Stimulated activated CD8-positive, alpha-beta memory T cell treated with anti-CD3 and anti-CD28 coated beads, Interleukin-4, amount 100 ng/mL, for 48 hours (primary cell): ENCODE measurements around the gene GPR108.
"Not testable (repeated sequence)": the region's sequence is repeated elsewhere in the genome, so short reads cannot be mapped to it uniquely, and the experiment has no call there.

ENCODE experiments used
- DNase-seq: peaks from one replicate; pipeline ENCODE4 v3.0.0-alpha.2; 2020

The GPR108 gene

DNA sequence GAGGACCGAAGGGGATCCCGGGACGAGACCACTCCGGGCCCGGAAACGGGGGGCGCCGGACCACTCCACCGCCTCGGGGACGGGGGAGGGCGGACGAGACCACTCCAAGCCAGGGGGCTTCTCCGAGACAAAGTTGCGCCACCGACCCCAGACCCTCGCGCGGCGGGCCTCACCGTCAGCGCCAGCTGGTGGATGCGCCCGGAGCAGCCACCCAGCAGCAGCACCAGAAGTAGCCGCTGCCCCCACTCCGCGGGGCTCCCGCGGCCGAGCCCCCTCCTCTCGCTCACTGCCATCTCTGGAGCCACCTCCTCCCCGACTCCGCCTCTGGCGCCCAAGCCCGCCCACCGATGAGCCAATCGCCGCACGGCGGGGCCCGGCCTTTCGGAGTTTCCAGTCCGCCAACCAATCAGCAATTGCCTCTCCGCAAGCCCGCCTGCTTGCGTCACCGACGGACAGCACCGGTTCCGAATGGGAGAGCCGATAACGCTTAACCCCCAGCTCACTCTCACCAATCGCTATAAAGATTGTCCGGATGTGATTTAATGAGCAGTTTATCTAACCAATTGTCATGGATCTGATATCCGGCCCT lies at the start of gene GPR108:
TSS of gene GPR108 (minus strand) at position 297 of the 589 bp plus-strand sequence. CDS start at position 293, 4 bp downstream.
- DNase-seq, result peak; percentile 99

GRCh38 chr19:6779206-6779605 lies 41.8 kb upstream of the GPR108 start:
- DNase-seq, result no peak

DNA sequence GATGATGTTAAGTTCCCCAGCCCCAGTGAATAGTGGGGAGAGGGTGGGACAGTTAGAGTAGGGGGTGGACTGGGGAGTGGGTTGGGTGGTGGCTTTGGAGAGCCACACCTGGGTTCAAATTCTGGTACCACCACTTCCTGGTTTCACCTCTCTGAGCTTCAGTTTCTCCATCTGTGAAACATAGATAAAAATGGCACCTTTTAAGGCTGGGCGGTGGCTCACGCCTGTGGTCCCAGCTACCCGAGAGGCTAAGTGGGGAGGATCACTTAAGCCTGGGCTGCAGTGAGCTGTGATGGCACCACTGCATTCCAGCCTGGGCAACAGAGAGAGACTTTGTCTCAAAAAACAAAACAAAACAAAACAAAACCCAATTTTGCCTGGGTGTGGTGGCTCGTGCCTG lies 41.0 kb upstream of the GPR108 start:
- DNase-seq, result no peak

DNA sequence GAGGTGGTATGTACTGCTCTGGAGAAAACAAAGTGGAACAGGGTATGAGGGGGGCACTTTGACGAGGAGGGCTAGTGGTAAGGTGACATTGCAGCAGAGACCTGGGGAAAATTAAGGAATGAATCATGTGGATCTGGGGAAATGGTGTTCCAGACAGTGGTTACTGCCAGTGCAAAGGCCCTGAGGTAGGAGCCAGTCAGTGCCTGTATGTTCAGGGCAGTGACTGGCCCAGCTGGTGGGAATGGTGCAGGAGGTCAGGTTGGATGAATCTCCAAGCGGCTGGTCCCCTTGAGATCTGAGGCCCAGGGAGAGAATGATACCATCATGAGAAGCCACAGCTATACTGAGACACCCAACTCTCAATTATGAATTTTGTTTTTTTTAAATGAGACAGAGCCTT lies 40.1 kb upstream of the GPR108 start:
- DNase-seq, result no peak

DNA sequence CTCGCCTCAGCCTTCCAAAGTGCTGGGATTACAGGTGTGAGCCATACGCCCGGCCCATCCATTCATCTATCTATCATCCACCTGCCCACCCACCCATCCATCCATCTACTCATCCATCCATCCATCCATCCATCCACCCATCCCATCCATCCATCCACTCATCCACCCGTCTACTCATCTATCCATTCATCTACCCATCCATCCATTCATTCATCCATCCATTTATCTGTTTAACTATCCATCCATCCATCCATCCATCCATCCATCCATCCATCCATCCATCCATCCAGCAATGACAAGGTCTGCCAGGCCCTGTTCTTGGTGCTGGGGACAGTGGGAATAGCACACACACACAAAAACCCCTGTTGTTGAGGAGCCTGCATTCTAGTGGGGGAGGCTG lies 39.6 kb upstream of the GPR108 start:
- DNase-seq, result no peak

DNA sequence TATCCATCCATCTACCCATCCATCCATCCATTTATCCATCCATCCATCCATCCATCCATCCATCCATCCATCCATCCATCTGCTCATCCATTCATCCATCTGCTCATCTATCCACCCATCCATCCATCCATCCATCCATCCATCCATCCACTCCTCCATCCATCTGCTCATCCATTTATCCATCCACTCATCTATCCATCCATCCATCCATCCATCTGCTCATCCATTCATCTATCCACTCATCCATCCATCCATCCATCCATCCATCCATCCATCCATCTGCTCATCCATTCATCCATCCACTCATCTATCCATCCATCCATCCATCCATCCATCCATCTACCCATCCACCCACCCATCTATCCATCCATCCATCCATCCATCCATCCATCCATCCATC lies 38.7 kb upstream of the GPR108 start:
- DNase-seq, result not testable (repeated sequence)

DNA sequence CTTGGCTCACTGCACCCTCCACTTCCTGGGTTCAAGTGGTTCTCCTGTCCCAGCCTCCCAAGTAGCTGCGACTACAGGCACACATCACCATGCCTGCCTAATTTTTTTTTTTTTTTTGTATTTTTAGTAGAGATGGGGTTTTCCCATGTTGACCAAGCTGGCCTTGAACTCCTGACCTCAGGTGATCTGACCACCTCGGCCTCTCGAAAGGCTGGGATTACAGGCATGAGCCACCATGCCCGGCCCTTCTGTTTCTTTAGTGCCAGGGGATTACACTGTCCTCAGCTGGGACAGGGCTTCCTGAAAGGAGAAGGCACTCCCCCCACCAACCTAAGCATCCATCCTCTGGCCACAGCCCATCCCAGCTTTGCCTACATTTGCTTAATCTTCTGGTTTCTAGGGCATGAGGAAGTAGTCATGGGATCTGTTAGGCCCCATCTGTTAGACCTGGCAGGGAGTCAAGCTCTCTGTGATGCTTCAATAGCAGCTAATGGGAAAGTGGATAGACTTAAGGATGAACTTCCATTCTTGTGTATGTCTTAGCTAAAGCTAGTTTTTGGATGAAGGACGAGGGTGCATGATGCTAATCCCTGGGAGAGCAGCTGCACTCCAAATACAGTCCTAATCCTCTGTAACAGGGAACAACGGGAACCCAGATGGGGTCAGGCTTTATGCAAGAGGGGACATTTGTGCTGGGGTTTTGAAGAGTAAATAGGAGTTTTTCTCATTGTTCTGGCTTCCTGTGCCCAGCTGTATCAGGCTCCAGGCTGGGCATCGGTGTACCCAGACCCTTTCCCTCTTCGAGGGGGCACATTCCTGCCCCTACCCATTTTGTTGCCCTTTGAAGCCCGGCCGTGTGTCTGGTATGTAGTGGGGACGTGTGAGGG lies 37.7 kb upstream of the GPR108 start:
- DNase-seq, result no peak

DNA sequence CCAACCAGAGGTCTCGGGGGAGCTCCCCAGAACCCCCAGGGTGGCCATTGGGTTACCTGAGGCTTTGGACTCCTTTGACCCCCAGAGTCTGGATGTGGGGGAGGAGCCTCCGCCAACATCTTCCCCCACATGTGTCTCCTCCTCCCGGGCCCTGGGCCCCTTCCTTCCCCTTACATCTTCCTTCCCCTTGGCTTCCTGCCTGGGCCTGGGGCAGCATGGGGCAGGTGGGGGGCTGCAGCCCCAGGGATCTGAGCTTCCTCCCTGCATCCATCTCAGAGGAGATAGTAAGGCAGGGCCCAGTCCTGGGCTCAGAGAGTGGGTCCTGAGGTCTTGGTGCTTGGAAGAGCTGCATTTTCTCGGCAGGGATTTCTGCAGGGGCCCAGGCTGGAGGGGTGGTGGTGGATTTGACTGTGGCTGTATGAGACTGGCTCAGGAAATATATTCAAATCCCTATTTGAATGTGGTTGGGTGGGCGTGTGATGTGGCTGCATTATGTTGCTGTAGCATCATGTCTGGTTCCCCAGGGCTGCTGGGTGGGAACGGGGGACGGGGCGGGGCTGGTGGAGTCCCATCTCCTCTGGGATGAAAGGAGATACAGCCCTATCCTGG lies 36.0 kb upstream of the GPR108 start:
- peak; percentile 79 for DNase-seq

DNA sequence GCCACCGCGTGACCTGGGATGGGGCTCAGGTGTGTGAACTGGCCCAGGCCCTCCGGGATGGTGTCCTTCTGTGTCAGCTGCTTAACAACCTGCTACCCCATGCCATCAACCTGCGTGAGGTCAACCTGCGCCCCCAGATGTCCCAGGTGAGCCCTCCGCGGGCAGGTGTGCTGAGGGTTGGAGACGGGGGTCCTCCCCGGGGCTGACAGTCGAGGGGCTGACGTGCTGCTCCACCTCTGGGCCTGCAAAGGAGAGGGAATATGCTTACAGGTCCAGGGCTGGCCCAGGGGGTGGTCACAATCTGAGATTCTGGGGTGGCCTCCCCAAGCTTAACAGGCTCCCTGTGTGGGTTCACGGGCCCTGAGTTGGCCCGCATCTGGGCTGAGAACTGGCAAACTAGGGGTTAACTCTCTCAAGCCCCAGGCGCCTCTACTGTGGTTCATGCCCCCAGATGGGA lies 35.5 kb upstream of the GPR108 start:
- DNase-seq, result no peak

GRCh38 chr19:6772028-6772865 lies 34.9 kb upstream of the GPR108 start, which contains the start of gene VAV1:
Gene VAV1 (plus strand): TSS chr19:6772708. CDS start chr19:6772808, 100 bp downstream.
- DNase-seq, result peak; percentile 85

- DNase-seq, result not testable (repeated sequence)
Observed at GRCh38 chr19:6771648-6772027, 34.3 kb upstream of the GPR108 start.

DNA sequence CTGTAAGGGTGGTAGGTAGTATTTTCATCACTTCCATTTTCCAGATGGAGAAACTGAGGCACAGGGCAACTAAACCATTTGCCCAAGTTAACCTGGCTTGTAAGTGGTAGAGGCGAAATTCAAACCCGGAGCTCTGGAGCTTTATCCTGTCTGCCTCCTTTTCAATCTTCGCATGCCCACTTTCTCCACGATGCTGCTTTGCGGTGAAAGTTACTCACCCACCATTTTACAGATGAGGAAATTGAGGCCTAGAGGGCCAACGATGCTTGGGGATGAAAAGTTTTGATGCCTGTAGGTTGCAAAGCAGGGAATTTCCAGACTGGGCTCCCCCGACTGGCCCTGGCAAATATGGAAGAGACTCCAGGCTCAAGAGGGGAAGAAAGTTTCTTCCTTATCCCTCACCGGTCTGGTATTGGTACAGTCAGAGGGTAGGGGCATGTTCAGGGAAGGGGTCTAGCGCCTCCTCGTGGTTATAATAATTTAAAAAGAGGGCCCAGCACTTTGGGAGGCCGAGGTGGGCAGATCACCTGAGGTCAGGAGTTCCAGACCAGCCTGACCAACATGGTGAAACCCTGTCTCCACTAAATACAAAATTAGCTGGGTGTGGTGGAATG lies 31.7 kb upstream of the GPR108 start:
- DNase-seq, result no peak

DNA sequence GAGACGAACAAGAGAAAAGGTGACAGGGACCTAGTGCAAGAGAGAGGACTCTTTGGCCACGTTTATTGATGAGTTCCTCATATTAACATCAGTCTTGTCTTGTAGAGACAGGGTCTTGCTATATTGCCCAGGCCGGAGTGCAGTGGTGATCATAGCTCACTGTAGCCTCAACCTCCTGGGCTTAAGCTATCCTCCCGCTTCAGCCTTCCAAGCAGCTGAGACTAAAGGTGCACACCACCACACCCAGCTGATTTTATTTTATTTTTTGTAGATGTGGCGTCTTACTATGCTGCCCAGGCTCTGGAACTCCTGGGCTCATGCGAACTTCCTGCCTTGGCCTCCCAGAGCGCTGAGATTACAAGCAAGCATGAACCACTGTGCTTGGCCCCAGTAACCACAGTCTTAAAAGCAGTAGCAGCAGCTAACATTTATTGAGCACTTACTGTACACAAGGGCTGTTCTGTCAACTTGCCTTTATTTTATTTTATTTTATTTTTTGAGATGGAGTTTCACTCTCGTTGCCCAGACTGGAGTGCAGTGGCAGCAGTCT lies 30.9 kb upstream of the GPR108 start:
- DNase-seq, result no peak

DNA sequence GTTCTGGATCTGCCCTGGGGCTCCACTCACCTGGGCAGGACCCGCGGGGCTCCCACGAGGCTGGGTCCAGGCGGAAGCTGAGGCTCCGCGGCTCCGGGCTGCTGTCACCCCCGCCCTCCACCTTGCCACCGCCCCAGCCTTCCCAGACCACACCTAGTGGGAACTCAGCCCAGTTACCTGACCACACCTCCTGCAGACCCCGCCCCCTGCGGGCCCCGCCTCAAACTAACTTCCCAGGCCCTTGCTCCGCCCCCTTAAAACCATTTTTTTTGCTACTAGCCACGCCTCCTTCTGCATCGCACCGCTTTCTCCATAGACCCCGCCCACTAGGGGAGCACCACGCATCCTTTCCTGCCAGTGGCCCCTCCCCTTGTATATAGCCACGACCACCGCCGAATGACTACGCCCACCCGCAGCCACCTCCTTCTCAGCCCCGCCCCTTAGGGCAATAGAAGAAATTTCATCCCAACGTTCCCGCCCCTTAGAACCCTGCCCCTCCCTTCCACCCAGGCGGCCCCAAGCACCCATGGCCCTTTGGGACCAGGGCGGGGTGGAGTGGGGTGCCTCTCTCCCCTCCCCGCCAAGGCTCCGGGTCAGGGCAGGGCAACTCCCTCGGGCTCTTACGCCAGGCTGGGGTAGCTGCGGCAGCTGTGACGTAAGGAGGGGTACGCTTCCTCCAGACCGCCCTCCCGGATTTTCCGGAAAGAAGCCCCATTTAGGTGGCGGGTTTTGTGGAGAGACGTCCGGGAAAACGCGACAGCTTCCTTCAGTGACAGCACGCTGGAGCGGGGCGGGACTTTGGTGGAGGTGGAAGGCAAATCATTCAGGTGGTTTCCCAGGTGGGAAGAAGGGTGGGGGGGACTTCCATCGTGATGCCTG lies 30.2 kb upstream of the GPR108 start, which contains the start of gene SH2D3A:
TSS of gene SH2D3A (minus strand) at position 79 of the 879 bp plus-strand sequence. CDS start 3,687 bp downstream, outside the sequence.
- peak; percentile 96 for DNase-seq

- DNase-seq, result no peak
Observed at GRCh38 chr19:6767081-6767356, 29.6 kb upstream of the GPR108 start.

- DNase-seq, result peak; percentile 42
Observed at GRCh38 chr19:6766357-6767080, 29.1 kb upstream of the GPR108 start.

DNA sequence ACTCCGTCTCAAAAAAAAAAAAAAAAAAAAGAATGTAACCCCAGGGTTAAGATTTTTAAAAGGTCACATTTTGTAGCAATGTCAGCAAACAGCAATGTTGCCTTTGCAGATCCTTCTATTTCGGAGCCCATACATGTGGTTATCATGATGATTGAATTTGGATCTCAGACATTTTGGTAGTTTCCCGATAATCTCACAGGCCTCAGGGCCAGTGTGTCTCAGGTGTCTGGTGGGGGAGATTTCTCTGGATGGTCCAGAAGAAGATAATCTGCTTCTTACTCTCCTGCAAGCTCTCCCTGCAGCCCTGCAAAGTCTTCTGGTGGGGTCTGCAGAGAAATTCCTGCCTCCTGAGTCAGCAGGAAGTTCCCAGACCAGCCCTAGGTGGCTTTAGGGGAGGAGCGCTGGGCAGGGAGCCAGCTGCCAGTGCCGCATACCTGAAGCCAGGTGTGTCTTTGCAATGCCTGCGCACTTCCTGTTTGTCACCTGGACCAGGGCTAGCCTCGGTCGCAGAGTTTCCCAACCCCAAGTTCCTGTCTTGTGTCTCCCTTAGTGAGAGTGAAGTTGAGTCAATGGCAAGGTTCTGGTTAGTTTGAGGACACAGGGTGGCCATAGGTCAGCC lies 28.5 kb upstream of the GPR108 start:
- DNase-seq, result no peak

DNA sequence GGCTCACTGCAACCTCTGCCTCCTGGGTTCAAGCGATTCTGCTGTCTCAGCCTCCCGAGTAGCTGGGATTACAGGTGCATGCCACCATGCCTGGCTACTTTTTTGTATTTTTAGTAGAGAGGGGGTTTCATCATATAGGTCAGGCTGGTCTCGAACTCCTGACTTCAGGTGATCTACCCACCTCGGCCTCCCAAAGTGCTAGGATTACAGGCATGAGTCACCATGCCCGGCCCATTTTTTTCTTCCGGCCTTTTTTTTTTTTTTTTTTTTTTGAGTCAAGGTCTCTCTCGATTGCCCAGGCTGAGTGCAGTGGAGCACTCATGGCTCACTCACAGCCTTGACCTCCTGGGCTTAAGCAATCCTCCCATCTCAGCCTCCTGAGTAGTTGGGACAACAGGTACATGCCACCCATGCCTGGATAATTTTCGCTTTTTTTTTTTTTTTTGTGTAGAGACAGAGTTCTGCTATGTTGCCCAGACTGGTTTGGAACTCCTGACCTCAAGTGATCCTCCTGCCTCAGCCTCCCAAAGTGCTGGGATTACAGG lies 24.9 kb upstream of the GPR108 start:
- not testable (repeated sequence) for DNase-seq

DNA sequence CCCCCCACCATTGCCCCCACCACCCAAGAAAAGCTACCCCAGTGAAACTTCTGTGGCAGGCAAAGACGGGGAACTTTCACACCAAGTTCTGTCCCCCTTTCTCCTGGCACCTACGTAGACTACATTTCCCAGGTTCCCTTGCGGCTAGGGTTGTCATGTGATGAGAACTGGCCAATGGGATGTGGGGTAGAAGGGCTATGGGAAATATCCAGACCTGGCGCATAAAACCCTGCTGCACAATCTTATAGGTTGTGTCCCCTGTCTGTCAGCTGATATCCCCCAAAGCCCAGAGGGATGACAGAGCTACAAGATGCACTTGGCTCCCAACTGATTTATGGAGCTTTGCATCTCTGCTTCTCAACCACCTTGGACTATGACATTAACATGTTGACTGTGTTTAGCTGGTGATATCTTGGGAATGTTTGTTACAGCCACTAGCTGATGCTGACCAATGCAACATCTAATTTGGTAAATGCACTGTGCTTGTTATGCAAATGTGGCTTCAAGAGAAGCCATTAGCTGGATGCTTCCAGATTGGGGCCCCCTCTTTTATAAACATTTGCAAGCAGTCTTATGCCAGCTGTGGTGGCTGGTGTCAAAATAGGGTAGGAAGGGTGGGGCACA lies 23.8 kb upstream of the GPR108 start:
- DNase-seq, result peak; percentile 40
